Prostate gland (tissue), 2 donors: Measurements from ENCODE around the gene HOXD13.

Experiments
- POLR2A ChIP-seq: fragments of 450-650 bp; IDR thresholded peaks from one replicate; pipeline ENCODE4 v1.6.1; 2016; ENCODE audit warnings: antibody characterized with exemption, mild to moderate bottlenecking
- TF ChIP-seq, protein P1 (sequence below), 4 experiments: fragments of 200-600 bp in 2 of 4; fragments of 450-650 bp in 2 of 4; sonication (generic) in 2 of 4; IDR thresholded peaks; 1 replicate in 3 of 4; 2 replicates in 1 of 4; pipeline ENCODE4 v1.5.1; 2016 to 2019; ENCODE audit warnings: antibody characterized with exemption in 4 of 4, mild to moderate bottlenecking in 2 of 4, moderate library complexity in 2 of 4

DNA sequence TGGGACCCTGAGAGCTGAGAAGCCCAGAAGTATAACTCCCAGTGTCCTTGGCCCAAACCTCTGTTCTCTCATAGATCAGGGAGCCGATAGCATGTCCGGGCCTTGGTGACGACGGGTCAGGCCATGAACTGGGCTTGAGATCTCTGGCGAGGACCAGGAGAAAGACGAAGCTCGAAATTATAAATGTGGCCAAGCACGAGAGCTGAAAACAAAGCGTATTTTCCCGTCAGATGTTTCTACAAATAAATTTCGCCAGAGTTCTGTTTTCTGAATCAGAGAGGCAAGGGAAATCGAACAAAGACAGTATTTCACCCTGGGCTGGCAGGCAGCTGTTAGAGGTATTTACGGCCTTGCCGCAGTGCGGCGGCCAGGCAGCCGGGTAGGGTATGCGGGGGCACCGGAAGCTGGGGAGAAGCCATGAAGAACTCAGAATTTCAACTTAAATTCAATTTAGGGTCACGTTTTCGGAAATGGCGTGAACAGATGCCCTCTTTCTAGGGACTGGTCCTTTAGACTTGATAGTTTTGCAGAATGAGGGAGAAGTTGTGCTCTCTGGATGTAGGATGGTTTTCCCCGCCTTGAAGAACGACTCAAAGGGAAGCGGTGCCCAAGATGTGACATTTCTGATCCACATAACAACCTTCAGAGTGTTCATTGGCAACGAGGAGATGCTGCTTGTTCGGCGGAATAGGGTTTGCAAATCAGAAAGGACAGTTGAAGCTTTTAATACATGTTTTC, 46.6 kb downstream of the HOXD13 start:
- TF ChIP-seq, protein P1, sequence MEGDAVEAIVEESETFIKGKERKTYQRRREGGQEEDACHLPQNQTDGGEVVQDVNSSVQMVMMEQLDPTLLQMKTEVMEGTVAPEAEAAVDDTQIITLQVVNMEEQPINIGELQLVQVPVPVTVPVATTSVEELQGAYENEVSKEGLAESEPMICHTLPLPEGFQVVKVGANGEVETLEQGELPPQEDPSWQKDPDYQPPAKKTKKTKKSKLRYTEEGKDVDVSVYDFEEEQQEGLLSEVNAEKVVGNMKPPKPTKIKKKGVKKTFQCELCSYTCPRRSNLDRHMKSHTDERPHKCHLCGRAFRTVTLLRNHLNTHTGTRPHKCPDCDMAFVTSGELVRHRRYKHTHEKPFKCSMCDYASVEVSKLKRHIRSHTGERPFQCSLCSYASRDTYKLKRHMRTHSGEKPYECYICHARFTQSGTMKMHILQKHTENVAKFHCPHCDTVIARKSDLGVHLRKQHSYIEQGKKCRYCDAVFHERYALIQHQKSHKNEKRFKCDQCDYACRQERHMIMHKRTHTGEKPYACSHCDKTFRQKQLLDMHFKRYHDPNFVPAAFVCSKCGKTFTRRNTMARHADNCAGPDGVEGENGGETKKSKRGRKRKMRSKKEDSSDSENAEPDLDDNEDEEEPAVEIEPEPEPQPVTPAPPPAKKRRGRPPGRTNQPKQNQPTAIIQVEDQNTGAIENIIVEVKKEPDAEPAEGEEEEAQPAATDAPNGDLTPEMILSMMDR (IDR thresholded peaks at IDR 0.05): no peak
- TF ChIP-seq POLR2A: no peak
